OCI-LY7 (cell line): ENCODE measurements around the gene OR52D1. TPM values are rescaled to one million over a fixed set of nuclear protein-coding genes. Genes with fewer than 3 reads are reported as not detected.

ENCODE experiments used
- BruUV-seq: library from RNA; stranded (reverse); fragments of 400-500 nt; replicated peaks from 2 replicates; lab custom pipeline; 2021; lab: Mats Ljungman, UMichigan
- CTCF ChIA-PET: fragments of 300-600 bp; sonication (Branson Sonifier 250); formaldehyde crosslinking; loops from one replicate; lab custom pipeline; 2022; ENCODE audit warnings: antibody characterized with exemption; ENCODE audit not compliant: unreplicated experiment; lab: Charles Lee
- POLR2A ChIA-PET: fragments of 300-600 bp; sonication (Branson Sonifier 250); formaldehyde crosslinking; loops from one replicate; lab custom pipeline; 2022; ENCODE audit warnings: antibody characterized with exemption; lab: Charles Lee
- DNase-seq: peaks from one replicate; pipeline ENCODE4 v3.0.0-alpha.2; 2015; ENCODE audit warnings: low spot score
- H2AFZ ChIP-seq: fragments of 200-600 bp; sonication (generic), shearing (Covaris generic); 2 replicates; pipeline ENCODE4 v1.6.1; 2014; ENCODE audit warnings: mild to moderate bottlenecking, antibody characterized with exemption, low read length, moderate library complexity
- H3K27ac ChIP-seq: fragments of 200-600 bp; sonication (generic); 2 replicates; pipeline ENCODE4 v1.5.1; 2014; ENCODE audit warnings: mixed run types, low read depth, mild to moderate bottlenecking, moderate library complexity, low read length, inconsistent platforms; ENCODE audit not compliant: poor library complexity, severe bottlenecking
- H3K36me3 ChIP-seq: fragments of 200-600 bp; sonication (generic); 2 replicates; pipeline ENCODE4 v1.6.1; 2014; ENCODE audit warnings: mild to moderate bottlenecking, antibody characterized with exemption, low read length, moderate library complexity, mixed read lengths; ENCODE audit not compliant: insufficient read depth
- H3K4me1 ChIP-seq: fragments of 200-600 bp; sonication (generic); 2 replicates; pipeline ENCODE4 v1.5.1; 2014; ENCODE audit warnings: mild to moderate bottlenecking, low read length; ENCODE audit not compliant: insufficient read depth, poor library complexity, severe bottlenecking
- H3K4me2 ChIP-seq: fragments of 200-600 bp; sonication (generic); 2 replicates; pipeline ENCODE4 v1.6.1; 2014; ENCODE audit warnings: mild to moderate bottlenecking, low read length
- H3K4me3 ChIP-seq: fragments of 200-600 bp; sonication (generic); 2 replicates; pipeline ENCODE4 v1.5.1; 2014; ENCODE audit warnings: mild to moderate bottlenecking, low read depth, low read length; ENCODE audit not compliant: poor library complexity, severe bottlenecking
- H3K79me2 ChIP-seq: fragments of 200-600 bp; sonication (generic); 2 replicates; pipeline ENCODE4 v1.6.1; 2016; ENCODE audit warnings: low read depth, mild to moderate bottlenecking, low read length, moderate library complexity, mixed read lengths; ENCODE audit not compliant: insufficient read depth
- H3K9me2 ChIP-seq: fragments of 200-600 bp; sonication (generic); 2 replicates; pipeline ENCODE4 v1.6.1; 2016; ENCODE audit warnings: mild to moderate bottlenecking, low read length, mixed read lengths; ENCODE audit not compliant: insufficient read depth
- H3K9me3 ChIP-seq: fragments of 200-600 bp; sonication (generic); 2 replicates; pipeline ENCODE4 v1.6.1; 2014; ENCODE audit warnings: mild to moderate bottlenecking, mixed run types, low read length, mixed read lengths
- H4K20me1 ChIP-seq: fragments of 200-600 bp; sonication (generic); 2 replicates; pipeline ENCODE4 v1.6.1; 2014; ENCODE audit warnings: mild to moderate bottlenecking, antibody characterized with exemption, low read length, moderate library complexity, mixed read lengths; ENCODE audit not compliant: insufficient read depth
- CTCF ChIP-seq: fragments of 200-600 bp; sonication (generic); conservative IDR thresholded peaks from 2 replicates; pipeline ENCODE4 v1.5.1; 2014; ENCODE audit warnings: mild to moderate bottlenecking, antibody characterized with exemption, low read length, moderate library complexity, mixed read lengths
- EZH2phosphoT487 ChIP-seq: fragments of 200-600 bp; sonication (generic); IDR thresholded peaks from 2 replicates; pipeline ENCODE4 v1.6.1; 2018; ENCODE audit warnings: low read depth, borderline replicate concordance, mild to moderate bottlenecking, mixed run types, antibody characterized with exemption, low read length, moderate library complexity, mixed read lengths
- intact Hi-C: fragments of 100-400 bp; cut with micrococcal nuclease; formaldehyde crosslinking; loops from one replicate; pipeline ENCODE4 v1.10.0; 2022; ENCODE audit not compliant: unreplicated experiment
- total RNA-seq, 2 experiments: library from RNA; depleted of rRNA in 1 of 2; stranded (reverse); fragments of >200 nt in 1 of 2; shearing (Covaris generic) in 1 of 2; gene quantifications; 2 replicates each; pipeline ENCODE4 v1.2.3, GENCODE V29; 2014 to 2022

OR52D1 gene
- total RNA-seq, 2 experiments from 2014 or later: not detected

- intact Hi-C loops: no loop called here
- Histone ChIP-seq H3K79me2 (no peaks in the 10 kb centered on the region), H3K9me3 (no peaks in the 10 kb centered on the region), H2AFZ (no peak overlapping the region), H3K4me1 (no peaks in the 10 kb centered on the region), H3K4me2 (no peak overlapping the region), H3K9me2 (no peaks in the 10 kb centered on the region), H3K4me3 (no peak overlapping the region), H3K36me3 (no peaks in the 10 kb centered on the region), H3K27ac (no peak overlapping the region), H4K20me1 (no peaks in the 10 kb centered on the region)
- CTCF ChIA-PET: no interaction called here
- DNase-seq: no peak
- POLR2A ChIA-PET: interaction anchor here (0.8 kb wide), 1 partner anchor 19 kb away, joined by 4 read pairs; no protein-coding TSS in a partner anchor
- BruUV-seq: no TSS peak
- TF ChIP-seq EZH2phosphoT487: no peak
Measured at GRCh38 chr11:5527716-5528115, 39.2 kb downstream of the OR52D1 start.

- CTCF ChIA-PET: no interaction called here
- DNase-seq: no peak
- H3K36me3 ChIP-seq: no peaks in the 10 kb centered on the region
- H3K27ac ChIP-seq: no peak overlapping the region
- no peak overlapping the region for H2AFZ ChIP-seq
- no peak overlapping the region for H3K4me3 ChIP-seq
- H3K9me3 ChIP-seq: no peaks in the 10 kb centered on the region
- no peaks in the 10 kb centered on the region for H3K4me1 ChIP-seq
- H3K9me2 ChIP-seq: no peaks in the 10 kb centered on the region
- no peak overlapping the region for H3K4me2 ChIP-seq
- no peak for TF ChIP-seq CTCF
- no peaks in the 10 kb centered on the region for H4K20me1 ChIP-seq
- no peaks in the 10 kb centered on the region for H3K79me2 ChIP-seq
- BruUV-seq: no TSS peak
- intact Hi-C loops: no loop called here
- POLR2A ChIA-PET: interaction anchor here (0.8 kb wide), 1 partner anchor 19 kb away, joined by 4 read pairs; no protein-coding TSS in a partner anchor
Measured at GRCh38 chr11:5528495-5528894, 40.0 kb downstream of the OR52D1 start.

- Histone ChIP-seq H2AFZ (no peak overlapping the region), H3K9me3 (no peaks in the 10 kb centered on the region), H3K27ac (no peak overlapping the region), H3K4me1 (no peaks in the 10 kb centered on the region), H3K4me3 (no peak overlapping the region), H3K9me2 (no peaks in the 10 kb centered on the region), H3K36me3 (no peaks in the 10 kb centered on the region), H4K20me1 (no peaks in the 10 kb centered on the region), H3K79me2 (no peaks in the 10 kb centered on the region), H3K4me2 (no peak overlapping the region)
- intact Hi-C loops: no loop called here
- TF ChIP-seq CTCF (no peak), EZH2phosphoT487 (no peak)
- POLR2A ChIA-PET: no interaction called here
- CTCF ChIA-PET: no interaction called here
- BruUV-seq: no TSS peak
- no peak for DNase-seq
Measured at GRCh38 chr11:5531053-5531831, 42.8 kb downstream of the OR52D1 start.
